Gastrocnemius medialis (tissue), 4 donors: ENCODE measurements around the gene ADAMTSL5. TPM values are rescaled to one million over a fixed set of nuclear protein-coding genes. Genes with fewer than 3 reads are reported as not detected.
A peak's percentile ranks its signal among the peaks of the same experiment; 100 is the strongest.

Source experiments
- ATAC-seq, 2 donors: fragments of 150-250 bp; one replicate each; pipeline ENCODE4 v1.9.1; 2016
- DNase-seq, 2 donors: peaks; one replicate each; pipeline ENCODE4 v3.0.0-alpha.2; 2019
- H3K27ac ChIP-seq, 4 donors: fragments of 200-600 bp; sonication (generic); 1 replicate in 1 of 4; 2 replicates in 3 of 4; pipeline ENCODE4 v1.5.1; 2016 to 2018; ENCODE audit warnings: mild to moderate bottlenecking in 2 of 4, moderate library complexity in 1 of 4
- H3K27me3 ChIP-seq, 3 donors: fragments of 200-600 bp; sonication (generic) in 2 of 3; 1 replicate in 1 of 3; 2 replicates in 2 of 3; pipeline versions ENCODE4 v1.5.1 to v1.6.0; 2016 to 2019; ENCODE audit warnings: mild to moderate bottlenecking in 1 of 3, moderate library complexity in 1 of 3
- H3K36me3 ChIP-seq, 2 donors: fragments of 200-600 bp; sonication (generic) in 1 of 2; one replicate each; pipeline ENCODE4 v1.5.1; 2017 to 2018
- H3K4me1 ChIP-seq, 2 donors: fragments of 200-600 bp; sonication (generic) in 1 of 2; one replicate each; pipeline ENCODE4 v1.5.1; 2016 to 2017; ENCODE audit warnings: mild to moderate bottlenecking in 2 of 2
- H3K4me3 ChIP-seq, 4 donors: fragments of 200-600 bp; sonication (generic) in 3 of 4; 1 replicate in 1 of 4; 2 replicates in 3 of 4; pipeline ENCODE4 v1.5.1; 2016 to 2019; ENCODE audit warnings: mild to moderate bottlenecking in 2 of 4
- H3K9me3 ChIP-seq, 3 donors: fragments of 200-600 bp; sonication (generic) in 2 of 3; 1 replicate in 1 of 3; 2 replicates in 2 of 3; pipeline ENCODE4 v1.5.1; 2016 to 2019
- CTCF ChIP-seq, 5 experiments: fragments of 450-650 bp in 3 of 5; fragments of 200-600 bp in 2 of 5; sonication (generic) in 2 of 5; IDR thresholded peaks in 4 of 5; conservative IDR thresholded peaks in 1 of 5; 1 replicate in 4 of 5; 2 replicates in 1 of 5; pipeline ENCODE4 v1.5.1; 2016 to 2019; ENCODE audit warnings: antibody characterized with exemption in 5 of 5, mild to moderate bottlenecking in 3 of 5, moderate library complexity in 3 of 5
- POLR2A ChIP-seq, 2 donors: fragments of 450-650 bp; IDR thresholded peaks; one replicate each; pipeline ENCODE4 v1.6.1; 2017; ENCODE audit warnings: antibody characterized with exemption in 2 of 2, mild to moderate bottlenecking in 2 of 2, moderate library complexity in 2 of 2
- in situ Hi-C, 4 donors: fragments of 200-750 bp; cut with MboI; loops; one replicate each; pipeline versions ENCODE4 v1.15.0 to v1.8.0; 2017; ENCODE audit warnings: low sequenced_read_pairs in 4 of 4
- intact Hi-C: fragments of 100-400 bp; cut with DNase I; formaldehyde crosslinking; loops from one replicate; pipeline ENCODE4 v1.15.1; 2023; ENCODE audit warnings: low total_unique reads
- total RNA-seq, 4 donors: library from RNA; depleted of rRNA; stranded (reverse); fragments of >200 nt; gene quantifications; one replicate each; pipeline versions ENCODE4 v1.1.0 to v1.2.3, GENCODE V29; 2016

Gene ADAMTSL5
- total RNA-seq, 4 donors from 2014 or later = 0.41 to 6.5 (median 3.0) TPM

GRCh38 chr19:1470055-1470304, 42.8 kb downstream of the ADAMTSL5 start:
- no peaks in the 10 kb centered on the region for H3K9me3 ChIP-seq
- no peak overlapping the region for H3K27ac ChIP-seq
- intact Hi-C loops = no loop called here
- DNase-seq (no peak), ATAC-seq (no peak)
- H3K4me1 ChIP-seq = peaks cover 11 to 49% of the 10 kb centered on the region in 2 donors
- in situ Hi-C loops = no loop called here
- no peak for TF ChIP-seq POLR2A (IDR thresholded peaks at IDR 0.05)
- no peak for TF ChIP-seq CTCF (IDR thresholded peaks at IDR 0.05 in 4 of 5, conservative IDR thresholded peaks at IDR 0.05 in 1 of 5)
- H3K36me3 ChIP-seq = no peaks in the 10 kb centered on the region
- peaks cover 72 to 78% (median 74%) of the 10 kb centered on the region in 3 donors for H3K27me3 ChIP-seq
- H3K4me3 ChIP-seq = peak overlapping the region; percentile 26 to 52 (median 42)

GRCh38 chr19:1469255-1470054, 43.4 kb downstream of the ADAMTSL5 start:
- peaks cover 11 to 49% of the 10 kb centered on the region in 2 donors for H3K4me1 ChIP-seq
- no peak for DNase-seq
- peak overlapping the region; percentile 26 to 52 (median 42) for H3K4me3 ChIP-seq
- H3K27me3 ChIP-seq = peaks cover 77 to 78% (median 78%) of the 10 kb centered on the region in 3 donors
- TF ChIP-seq CTCF (IDR thresholded peaks at IDR 0.05 in 4 of 5, conservative IDR thresholded peaks at IDR 0.05 in 1 of 5) (no peak), POLR2A (IDR thresholded peaks at IDR 0.05) (no peak)
- ATAC-seq = no peak
- in situ Hi-C loops (no loop called here), intact Hi-C loops (no loop called here)
- H3K9me3 ChIP-seq = no peaks in the 10 kb centered on the region
- H3K36me3 ChIP-seq = no peaks in the 10 kb centered on the region
- H3K27ac ChIP-seq = no peak overlapping the region

- Histone ChIP-seq H3K27me3 (peaks cover 79 to 80% (median 80%) of the 10 kb centered on the region in 3 donors), H3K4me1 (peaks cover 11 to 44% of the 10 kb centered on the region in 2 donors), H3K4me3 (peak overlapping the region in 3 of 4 donors; percentile 5 to 28 (median 24)), H3K36me3 (no peaks in the 10 kb centered on the region), H3K9me3 (no peaks in the 10 kb centered on the region), H3K27ac (no peak overlapping the region)
- intact Hi-C loops (no loop called here), in situ Hi-C loops (no loop called here)
- ATAC-seq (no peak), DNase-seq (no peak)
- no peak for TF ChIP-seq CTCF (IDR thresholded peaks at IDR 0.05 in 4 of 5, conservative IDR thresholded peaks at IDR 0.05 in 1 of 5)
- TF ChIP-seq POLR2A (IDR thresholded peaks at IDR 0.05) = no peak
Observed at GRCh38 chr19:1468821-1469254, 44.0 kb downstream of the ADAMTSL5 start.

GRCh38 chr19:1468274-1468820, 44.5 kb downstream of the ADAMTSL5 start:
- ATAC-seq = no peak
- in situ Hi-C loops (no loop called here), intact Hi-C loops (no loop called here)
- H3K27me3 ChIP-seq = peaks cover 75 to 76% (median 75%) of the 10 kb centered on the region in 3 donors
- no peak for DNase-seq
- H3K4me1 ChIP-seq = peaks cover 11 to 44% of the 10 kb centered on the region in 2 donors
- TF ChIP-seq POLR2A (IDR thresholded peaks at IDR 0.05) (no peak), CTCF (IDR thresholded peaks at IDR 0.05 in 4 of 5, conservative IDR thresholded peaks at IDR 0.05 in 1 of 5) (no peak)
- H3K27ac ChIP-seq = no peak overlapping the region
- H3K4me3 ChIP-seq = peak overlapping the region in 3 of 4 donors; percentile 5 to 28 (median 24)
- no peaks in the 10 kb centered on the region for H3K9me3 ChIP-seq
- no peaks in the 10 kb centered on the region for H3K36me3 ChIP-seq
